GM19455 (cell line): ENCODE results near the gene SLC6A19.

Source experiments
- ATAC-seq: cut with Tn5 transposase; IDR thresholded peaks from one replicate; pipeline ENCODE4 v1.9.1; 2021; ENCODE audit not compliant: unreplicated experiment

SLC6A19 gene

DNA sequence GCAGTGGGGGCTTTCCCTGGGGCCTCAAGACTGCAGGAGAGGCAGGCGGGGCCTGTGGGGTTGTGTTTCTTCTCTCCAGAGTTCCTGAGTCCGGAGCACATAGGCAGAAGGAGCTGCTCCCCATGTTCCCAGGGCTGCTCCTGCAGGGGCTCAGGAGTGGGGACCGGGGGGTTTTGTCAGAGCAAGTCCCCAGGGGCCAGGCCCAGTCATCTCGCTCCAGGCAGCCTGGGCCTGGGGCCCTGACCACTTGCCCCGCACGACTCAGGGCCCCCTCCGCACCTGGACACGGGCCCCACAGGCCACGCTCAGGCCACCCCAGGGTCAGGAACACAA lies 22.0 kb upstream of the SLC6A19 start:
- no peak for ATAC-seq

DNA sequence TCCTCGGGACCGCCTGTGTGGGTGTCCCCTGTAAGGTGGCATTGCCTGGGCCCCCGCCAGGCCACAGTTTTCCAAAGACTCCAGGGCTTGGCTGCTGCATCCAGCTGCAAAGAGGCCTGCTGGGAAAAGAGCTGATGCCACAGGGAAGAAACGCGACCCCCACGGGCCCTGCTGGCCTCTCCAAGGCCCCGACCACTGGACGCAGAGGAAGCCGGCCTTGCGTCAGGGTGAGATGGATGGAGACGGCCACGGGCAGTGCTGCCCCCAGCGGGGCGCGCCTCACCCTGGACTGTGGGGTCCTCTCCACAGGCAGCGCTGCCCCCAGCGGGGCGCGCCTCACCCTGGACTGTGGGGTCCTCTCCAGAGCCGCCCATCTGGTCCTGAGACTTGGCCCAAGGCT lies 21.3 kb upstream of the SLC6A19 start:
- ATAC-seq: no peak

DNA sequence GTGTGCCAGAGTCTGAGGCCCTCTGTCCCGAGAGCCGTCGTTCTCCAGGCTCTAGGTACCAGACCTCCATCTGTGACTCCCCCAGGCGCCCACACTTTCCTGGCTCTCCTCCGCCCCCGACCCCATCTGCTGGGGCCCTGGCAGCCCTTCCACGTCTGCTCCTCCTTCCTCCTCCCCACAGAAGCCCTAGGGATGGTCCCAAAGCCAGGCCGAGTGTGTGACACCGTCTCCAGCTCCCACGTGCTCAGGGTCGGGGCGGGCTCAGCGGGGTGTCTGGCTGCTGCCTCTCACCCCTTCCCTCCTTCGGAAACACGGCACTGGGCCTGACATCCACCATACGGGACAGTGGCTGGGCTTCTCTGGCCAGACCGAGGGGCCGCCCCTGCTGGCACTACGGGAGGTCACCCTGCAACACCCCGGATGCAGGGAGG lies 20.5 kb upstream of the SLC6A19 start:
- ATAC-seq: no peak

DNA sequence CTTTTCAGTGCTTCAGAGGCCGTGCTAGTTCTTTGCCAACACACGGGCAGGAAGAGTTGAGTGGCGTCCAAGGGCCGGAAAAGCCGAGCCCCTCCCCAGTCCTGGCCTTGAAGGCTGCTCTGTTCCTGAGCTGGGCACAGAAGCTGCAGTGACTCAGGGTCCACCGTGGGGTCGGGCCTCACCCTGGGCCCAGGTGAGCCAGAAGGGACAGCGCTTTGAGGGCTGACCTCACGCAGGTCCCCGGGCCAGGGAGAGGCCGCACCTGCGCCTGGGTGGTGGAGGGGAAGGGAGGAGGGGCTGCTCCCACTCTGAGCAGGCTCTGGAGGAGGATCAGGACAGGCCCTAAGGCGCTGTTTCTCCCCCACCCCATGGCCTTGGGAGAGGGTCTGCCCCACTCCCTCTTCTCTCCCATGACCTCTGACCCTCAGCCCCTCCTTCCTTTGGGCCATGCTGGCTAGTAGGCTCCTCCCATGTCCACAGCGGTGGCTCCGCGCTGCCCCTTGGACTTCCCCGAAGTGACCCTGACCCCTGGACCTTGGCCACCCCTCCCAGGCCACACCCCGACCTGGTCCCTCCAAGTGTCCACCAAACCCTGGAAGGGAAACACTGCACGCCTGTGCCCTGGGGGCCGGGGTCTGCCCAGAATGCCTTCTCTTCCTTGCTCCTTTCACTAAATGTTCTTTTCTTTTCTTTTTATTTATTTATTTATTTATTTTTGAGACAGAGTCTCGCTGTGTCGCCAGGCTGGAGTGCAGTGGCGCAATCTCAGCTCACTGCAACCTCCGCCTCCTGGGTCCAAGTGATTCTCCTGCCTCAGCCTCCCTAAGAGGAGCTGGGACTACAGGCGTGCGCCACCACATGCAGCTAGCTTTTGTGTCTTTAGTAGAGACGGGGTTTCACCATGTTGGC lies 19.7 kb upstream of the SLC6A19 start:
- ATAC-seq: no peak

DNA sequence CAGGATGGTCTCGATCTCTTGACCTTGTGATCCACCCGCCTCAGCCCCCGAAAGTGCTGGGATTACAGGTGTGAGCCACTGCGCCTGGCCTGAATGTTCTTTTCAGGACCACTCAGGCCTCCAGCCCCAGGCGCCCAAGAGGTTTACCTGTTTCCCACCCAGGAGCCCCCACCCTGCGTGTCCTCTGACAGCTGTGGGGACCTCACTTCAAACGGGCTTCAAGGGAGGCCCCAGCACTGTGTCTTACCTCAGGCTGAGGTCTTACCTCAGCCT lies 19.1 kb upstream of the SLC6A19 start:
- no peak for ATAC-seq

DNA sequence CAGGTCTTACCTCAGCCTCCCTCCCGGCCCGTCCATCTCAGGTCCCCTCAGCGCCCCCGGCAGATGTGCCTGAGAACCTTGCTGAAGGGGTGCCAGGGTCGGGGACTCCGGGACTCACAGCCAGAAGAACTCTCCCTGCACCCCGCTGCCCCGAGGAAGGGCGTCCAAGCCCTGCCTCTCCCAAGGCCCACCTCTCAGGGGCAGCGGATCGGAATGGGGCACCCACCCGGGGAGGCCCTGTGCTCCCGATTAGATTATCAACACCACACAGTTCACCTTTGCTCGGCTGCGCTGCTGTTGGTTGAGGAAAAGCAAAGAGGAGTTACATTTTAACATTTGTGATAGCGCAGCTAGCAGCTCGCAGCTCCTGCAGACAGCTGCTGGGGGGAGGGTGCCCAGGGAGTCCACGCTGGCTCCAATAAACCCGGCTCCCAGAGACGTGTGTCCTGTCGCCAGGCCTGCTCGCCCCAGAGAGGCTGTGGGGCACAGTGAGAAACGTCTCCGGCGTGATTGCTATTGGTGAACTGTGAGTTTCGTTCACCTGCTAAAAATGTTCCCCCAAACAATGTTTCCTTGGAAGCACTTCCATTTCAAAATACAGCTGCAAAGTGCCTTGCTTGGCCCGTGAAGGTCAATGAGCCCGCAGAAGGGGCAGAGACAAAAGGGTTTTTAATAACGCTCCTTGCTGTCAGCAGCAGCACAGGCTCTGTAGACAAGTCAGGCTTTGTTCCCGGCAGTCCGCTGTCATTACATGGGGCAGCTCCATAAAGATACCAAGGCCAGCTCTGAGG lies 18.6 kb upstream of the SLC6A19 start:
- ATAC-seq: no peak

DNA sequence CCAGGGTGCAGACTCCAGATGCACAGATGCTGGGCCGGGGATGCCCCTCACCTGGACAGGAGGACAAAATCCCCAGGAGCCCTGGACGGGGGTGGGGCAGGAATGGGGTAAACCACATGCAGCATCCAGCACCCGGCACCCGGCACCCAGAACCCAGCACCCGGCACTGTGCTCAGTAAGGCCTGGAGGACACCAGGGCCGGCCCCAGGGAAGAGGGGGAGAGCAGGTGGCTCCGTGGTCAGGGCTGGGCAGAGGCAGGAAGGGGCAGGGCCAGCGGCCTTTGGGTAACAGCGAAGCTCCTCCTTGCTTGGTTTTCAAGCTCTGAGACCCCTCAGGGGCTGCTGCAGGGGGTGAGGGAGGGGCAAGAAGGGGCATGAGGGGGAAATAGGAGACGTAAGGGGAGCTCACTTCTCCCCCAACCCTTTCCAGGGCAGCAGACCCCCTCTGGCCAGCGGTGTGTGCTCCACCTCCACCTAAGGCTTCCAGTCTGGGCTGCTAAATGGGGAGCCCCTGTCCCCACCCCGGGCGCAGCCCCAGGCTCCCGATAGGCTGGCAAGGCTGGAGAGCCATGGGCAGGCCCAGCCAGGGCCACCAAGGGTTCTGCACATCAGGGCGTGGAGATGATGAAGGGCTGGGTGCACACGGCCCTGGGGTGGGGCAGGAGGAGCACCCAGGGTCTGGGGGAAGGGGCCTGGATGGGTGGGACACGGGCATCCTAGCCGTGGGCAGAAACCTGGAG lies 17.8 kb upstream of the SLC6A19 start:
- ATAC-seq: no peak

DNA sequence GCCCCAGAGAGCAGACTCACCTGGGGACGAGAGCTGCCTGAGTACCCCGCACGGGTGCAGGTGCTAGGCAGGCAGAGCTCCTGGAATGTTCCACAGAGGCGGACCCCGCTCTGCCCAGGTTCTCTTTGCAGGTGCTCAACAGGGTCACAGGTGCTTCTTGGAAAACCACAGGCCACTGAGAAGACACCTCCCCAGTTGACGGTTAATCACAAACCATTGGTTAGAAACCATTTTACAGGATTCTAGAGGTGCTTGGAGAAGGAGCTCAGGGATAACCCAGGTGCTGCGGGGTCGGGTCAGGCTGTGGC lies 17.3 kb upstream of the SLC6A19 start:
- no peak for ATAC-seq

DNA sequence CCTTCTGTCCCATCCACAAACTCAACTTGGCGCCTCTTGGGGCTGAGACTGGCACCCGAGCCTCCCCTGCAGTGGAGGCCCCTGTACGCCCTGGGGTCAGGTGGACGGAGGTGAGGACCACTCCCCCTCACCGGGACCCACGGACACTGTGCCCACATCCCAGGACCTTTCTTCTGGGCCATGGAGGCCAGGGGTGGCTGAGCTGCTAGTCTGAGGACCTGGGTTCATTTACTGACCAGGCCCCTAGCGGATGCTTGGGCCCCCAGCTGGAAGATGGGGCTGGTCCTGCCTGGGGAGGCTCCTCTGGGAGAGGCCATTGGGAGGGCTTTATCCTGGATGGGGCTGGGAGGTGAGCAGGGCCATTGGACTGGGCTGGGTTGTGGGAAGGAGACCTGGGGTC lies 16.9 kb upstream of the SLC6A19 start:
- ATAC-seq: no peak

DNA sequence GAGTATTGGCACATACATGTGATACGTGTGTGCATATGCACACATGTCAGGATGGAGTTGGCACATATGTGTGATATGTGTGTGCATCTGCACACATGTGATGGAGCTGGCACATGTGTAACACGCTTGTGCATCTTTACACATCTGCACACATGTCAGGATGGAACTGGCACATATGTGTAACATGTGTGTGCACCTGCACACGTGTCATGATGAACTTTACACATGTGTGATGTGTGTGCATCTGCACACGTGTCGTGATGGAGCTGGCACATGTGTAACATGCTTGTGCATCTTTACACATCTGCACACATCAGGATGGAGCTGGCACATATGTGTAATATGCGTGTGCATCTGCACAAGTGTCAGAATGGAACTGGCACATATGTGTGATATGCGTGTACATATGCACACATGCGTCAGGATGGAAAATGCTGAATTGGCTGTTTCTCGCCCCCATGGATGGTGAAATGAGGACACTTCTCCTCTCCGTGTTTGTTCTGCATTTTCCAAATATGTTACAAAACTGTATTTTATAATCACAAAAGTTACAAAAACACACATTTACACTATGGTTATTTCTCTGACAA lies 16.3 kb upstream of the SLC6A19 start:
- no peak for ATAC-seq

DNA sequence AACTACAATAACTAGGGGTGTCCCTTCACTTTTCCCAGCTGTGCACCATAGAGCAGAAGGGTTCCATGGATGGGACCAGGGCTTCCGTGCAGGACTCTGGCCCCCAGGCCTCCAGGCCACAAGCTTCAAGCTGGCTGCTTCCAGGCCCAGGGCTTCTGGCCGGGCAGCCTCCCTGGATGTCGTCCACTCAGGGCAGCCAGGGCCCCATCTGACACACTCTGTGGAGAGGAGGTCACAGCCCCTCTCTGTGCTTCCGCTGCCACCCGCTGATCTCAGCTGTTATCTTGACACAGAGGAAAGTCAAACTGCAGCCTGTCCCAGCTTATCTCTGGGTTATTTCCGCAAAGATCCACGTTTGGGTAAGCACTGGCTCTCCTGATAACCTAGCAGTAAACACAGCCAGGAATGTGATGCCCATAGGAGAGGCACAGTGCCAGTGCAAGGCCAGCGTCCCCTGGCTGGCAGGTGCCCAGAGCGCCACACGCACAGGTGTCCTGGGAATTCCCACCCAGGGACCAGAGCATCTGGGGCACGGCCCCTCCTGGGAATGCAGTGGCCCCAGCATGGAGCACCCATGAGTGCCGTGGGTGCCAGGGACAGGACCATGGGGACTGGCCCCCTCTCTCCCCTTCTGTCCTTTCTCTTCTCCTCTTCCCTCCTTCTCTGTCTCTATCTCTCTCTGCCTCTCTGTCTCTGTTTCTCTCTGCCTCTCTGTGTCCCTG lies 15.6 kb upstream of the SLC6A19 start:
- ATAC-seq: no peak

DNA sequence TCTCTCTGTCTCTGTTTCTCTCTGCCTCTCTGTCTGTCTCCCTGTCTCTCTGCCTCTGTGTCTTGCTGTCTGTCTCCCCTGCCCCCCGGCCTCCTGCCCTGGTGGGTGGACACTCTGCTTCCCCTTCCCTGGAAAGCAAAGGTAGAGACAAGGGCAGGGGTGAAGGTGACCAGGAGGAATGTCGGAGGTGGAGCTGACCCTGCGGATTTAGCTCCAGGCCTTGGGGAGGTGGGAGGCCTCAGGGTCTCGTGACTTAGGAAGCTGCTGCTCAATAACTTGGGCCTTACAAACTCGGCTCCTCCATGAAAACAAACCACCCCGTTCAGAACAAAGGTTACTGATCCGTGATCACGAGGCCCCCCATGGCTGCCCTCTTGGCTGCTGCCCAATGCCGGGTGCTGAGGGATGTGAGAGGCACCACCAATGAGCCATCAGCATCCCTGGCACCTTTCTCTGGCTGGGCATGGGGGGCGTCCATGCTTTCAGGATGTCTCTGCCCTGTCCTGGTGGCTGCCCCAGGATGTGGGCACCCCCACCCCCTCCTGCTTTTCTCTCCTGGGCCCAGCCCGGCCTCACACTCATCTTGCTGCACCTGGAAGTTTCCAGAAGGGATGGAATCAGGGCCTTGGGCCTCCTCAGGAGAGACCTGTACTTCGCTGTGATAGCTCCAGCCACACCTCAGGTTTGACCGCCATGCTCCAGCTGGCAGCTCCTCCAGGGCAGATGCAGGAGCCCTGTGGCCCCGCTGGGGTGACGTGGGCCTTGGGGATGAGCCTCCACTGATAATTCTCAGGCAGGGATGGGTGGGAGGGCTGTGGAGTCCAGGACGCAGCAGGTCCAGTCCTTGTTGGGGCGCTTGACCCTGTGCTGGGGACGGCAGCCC lies 14.8 kb upstream of the SLC6A19 start:
- ATAC-seq: no peak

DNA sequence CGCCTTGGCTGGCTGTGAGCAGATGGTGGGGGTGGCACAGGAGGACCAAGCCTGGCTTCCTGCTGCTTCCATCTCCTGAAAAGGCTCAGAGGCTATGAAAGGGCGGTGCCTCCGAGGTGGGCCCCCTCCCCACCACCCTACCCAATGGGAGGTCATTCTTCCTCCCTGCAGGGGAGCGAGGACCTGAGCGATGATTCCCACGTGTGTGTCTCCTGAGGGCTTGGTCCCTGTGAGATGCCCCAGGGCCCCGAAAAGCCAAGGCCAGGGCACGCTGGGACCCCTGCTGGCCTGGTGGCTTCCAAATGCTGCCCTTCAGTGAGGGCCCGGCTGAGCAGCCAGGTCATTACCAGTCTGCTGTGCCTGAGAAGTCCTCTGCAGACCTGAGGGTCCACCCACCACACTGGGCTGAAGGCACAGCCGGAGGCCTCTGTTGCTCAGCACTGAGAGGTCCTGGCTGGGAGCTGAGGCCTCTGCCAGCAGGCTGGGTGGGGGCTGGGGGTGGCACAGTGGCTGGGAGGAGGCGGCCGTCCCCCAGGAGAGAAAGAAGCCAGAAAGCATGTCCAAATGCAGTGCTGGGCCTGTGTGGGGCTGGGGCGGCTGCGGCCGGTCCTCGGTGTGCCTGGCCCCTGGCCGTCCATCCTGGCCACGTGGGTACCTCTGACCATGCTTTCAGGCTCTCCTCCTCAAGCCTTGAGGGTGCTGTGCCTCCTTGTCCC lies 14.0 kb upstream of the SLC6A19 start:
- ATAC-seq: no peak

DNA sequence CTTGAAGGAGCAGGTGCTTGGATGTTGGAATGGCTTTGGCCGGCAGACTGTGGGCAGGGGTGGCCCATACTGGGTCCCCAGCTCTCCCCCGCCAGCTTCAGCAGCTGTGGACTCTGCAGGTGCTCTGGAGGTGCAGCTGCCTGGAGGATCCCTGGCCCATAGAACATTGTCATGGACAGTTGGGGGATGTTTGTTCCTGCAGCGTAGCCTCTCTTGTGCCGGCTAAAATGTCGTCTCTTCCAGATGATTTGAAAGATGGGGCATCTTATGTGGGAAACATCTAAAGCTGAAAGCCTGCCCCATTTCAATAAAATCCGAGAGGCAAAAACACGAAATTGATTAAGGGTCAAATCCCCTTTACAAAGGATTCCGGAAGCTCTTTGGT lies 13.5 kb upstream of the SLC6A19 start:
- ATAC-seq: no peak

DNA sequence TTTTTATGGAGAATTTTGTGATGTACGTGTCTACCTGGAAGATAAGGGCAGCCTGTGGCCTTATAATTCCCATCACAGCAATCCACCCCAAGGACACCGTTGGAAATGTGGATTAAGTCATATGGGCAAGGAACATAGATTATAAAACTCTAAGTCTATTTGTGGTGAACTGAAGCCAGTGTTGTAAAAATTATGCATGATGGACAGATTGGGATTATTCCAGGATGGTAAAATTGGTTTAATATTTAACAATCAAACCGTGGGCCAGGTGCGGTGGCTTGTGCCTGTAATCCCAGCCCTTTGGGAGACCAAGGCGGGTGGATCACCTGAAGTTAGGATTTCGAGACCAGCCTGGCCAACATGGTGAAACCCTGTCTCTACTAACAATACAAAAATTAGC lies 12.9 kb upstream of the SLC6A19 start:
- ATAC-seq: no peak

DNA sequence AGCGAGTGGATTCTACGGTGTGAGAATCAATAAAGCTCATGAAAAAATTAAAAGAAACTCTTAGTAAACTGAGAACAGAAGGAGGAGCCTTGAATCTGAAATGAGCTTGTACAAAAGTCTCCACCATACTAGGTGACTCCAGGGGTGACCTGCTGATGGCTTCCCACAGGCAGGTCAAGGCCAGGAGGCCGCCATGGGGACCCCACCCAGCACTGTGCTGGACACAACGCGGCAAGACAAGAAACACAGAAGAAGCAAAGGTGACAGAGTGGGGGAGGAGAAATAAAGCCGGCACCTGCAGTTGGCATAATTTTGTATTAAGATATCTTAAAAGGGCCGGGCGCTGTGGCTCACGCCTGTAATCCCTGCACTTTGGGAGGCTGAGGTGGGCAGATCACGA lies 12.1 kb upstream of the SLC6A19 start:
- ATAC-seq: no peak

DNA sequence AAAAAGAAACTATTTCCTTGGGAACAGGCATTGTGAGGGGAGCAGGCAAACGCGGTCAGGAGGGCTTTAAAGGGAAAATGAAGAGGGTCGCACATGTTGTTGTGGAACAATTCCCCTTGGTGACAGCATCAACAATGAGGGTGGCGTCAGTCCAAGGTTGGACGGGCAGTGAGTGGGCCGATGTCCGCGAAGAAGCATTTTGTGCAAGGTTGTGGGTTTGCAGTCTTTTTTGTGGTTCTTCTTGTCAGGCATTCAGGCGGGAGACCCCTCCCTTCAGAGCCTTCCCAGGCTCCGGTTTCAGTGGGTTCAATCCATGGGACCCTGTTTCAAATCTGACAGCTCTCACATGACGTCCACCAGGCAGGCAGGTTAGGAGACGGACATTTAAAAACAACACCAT lies 11.1 kb upstream of the SLC6A19 start:
- ATAC-seq: no peak

DNA sequence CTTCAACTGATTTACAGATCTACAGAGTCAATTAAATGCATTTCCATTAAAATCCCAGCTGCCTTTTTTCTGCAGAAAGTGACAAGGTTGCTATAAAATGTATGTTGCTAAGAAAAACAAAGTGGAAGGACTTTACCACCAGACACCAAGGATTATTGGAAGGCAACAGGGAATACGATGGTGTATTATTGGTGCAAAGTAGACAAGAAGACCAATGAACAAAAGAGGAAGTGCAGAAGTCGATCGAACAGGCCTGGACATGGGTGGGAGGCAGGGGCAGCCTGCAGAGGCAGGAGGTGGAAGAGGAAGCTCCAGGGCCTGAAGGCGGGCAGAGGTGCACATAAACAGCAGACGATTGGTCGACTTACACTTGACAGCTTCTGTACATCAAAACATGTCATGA lies 10.6 kb upstream of the SLC6A19 start:
- no peak for ATAC-seq

DNA sequence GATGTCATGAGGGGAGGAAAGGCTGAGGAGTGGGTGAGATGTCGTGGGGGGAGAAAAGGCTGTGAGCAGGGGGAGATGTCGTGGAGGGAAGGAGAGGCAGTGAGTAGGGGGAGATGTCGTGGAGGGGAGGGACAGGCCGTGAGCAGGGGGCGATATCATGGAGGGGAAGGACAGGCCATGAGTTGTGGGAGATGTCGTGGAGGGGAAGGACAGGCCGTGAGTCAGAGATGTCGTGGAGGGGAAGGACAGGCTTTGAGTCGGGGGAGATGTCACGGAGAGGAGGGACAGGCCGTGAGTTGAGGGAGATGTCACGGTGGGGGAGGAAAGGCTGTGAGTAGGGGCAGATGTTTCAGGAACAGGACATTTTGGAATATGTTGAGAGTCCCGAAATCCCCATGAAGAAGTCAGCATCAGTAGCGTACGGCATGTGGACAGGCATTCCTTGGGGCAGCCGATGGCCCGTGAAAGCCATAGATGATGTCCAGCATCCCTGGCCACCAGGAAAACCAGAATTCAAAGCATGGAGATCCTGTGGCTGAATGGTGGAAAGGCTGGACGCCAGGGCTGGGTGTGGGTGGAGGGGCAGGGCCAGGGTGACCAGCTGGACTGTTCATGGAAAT lies 8.3 kb upstream of the SLC6A19 start:
- ATAC-seq: no peak
